ENCODE measurements around the gene OCEL1. TPM values are rescaled to one million over a fixed set of nuclear protein-coding genes. Genes with fewer than 3 reads are reported as not detected.

The OCEL1 gene
- total and polyA plus RNA-seq, 2 of the 13 experiments (the other 11 are each of a cell fraction or from before 2014, with no cell fraction given), result 10.6 to 17.2 TPM

DNA sequence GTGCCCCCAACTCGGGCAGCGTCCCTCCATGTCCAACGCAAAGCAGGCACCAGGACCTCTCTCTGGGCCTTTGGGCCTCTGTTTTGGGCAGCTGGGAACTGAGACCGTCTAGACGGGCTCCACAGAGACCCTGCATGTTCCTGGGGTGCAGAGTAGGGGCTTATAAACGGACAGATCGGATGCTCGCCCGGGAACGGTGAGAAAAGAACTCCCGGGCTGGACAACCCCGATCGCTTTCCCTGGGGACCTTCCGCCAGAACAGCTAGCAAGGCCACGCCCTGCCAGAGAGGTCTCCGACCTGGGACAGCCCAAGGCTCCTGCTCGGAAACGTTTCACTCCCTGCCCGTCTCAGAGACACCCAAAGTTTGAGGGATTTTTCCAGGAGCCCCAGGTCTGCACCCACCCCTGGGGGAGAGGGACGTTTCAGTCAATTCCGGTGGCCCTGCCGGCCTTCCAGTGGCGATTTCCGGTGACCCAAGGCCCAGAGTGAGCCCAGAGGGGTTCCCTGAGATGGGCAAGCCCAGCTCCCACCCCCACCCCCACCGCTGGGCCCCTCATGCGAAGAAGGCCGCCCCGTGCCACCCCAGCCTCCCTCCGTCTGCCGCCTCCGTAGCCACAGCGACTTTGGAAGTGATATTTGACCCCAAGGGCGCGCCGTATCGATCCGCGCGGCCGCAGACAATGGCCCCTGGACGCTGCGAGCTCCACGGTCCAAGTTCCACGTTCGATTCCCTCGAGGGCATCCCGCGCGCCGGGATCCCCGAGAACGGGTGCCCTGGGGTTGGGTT is 18.0 kb downstream of the OCEL1 start (continued):
- TF ChIP-seq SYNCRIP (IDR thresholded peaks at IDR 0.05; ENCODE audit: insufficient read depth, low read depth, low read length), result no peak
- no peak for TF ChIP-seq CBX5 (CRISPR knock-in tag; IDR thresholded peaks at IDR 0.05; ENCODE audit: borderline replicate concordance)
- 0 out of 2 replicates have a peak, but pooled peaks have one; percentile 30 for TF ChIP-seq ISL2 (CRISPR knock-in tag; IDR thresholded peaks at IDR 0.05)
- no peak for TF ChIP-seq SUZ12 (IDR thresholded peaks at IDR 0.05; ENCODE audit: low read depth, low read length)
- TF ChIP-seq, protein P1, sequence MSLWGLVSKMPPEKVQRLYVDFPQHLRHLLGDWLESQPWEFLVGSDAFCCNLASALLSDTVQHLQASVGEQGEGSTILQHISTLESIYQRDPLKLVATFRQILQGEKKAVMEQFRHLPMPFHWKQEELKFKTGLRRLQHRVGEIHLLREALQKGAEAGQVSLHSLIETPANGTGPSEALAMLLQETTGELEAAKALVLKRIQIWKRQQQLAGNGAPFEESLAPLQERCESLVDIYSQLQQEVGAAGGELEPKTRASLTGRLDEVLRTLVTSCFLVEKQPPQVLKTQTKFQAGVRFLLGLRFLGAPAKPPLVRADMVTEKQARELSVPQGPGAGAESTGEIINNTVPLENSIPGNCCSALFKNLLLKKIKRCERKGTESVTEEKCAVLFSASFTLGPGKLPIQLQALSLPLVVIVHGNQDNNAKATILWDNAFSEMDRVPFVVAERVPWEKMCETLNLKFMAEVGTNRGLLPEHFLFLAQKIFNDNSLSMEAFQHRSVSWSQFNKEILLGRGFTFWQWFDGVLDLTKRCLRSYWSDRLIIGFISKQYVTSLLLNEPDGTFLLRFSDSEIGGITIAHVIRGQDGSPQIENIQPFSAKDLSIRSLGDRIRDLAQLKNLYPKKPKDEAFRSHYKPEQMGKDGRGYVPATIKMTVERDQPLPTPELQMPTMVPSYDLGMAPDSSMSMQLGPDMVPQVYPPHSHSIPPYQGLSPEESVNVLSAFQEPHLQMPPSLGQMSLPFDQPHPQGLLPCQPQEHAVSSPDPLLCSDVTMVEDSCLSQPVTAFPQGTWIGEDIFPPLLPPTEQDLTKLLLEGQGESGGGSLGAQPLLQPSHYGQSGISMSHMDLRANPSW (CRISPR knock-in tag; IDR thresholded peaks at IDR 0.05; ENCODE audit: borderline replicate concordance), result no peak
- TF ChIP-seq ZNF329 (CRISPR knock-in tag; IDR thresholded peaks at IDR 0.05; ENCODE audit: low read depth), result no peak
- TF ChIP-seq, protein P2, sequence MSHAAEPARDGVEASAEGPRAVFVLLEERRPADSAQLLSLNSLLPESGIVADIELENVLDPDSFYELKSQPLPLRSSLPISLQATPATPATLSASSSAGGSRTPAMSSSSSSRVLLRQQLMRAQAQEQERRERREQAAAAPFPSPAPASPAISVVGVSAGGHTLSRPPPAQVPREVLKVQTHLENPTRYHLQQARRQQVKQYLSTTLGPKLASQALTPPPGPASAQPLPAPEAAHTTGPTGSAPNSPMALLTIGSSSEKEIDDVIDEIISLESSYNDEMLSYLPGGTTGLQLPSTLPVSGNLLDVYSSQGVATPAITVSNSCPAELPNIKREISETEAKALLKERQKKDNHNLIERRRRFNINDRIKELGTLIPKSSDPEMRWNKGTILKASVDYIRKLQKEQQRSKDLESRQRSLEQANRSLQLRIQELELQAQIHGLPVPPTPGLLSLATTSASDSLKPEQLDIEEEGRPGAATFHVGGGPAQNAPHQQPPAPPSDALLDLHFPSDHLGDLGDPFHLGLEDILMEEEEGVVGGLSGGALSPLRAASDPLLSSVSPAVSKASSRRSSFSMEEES (CRISPR knock-in tag; IDR thresholded peaks at IDR 0.05), result no peak
- TF ChIP-seq, protein P3, sequence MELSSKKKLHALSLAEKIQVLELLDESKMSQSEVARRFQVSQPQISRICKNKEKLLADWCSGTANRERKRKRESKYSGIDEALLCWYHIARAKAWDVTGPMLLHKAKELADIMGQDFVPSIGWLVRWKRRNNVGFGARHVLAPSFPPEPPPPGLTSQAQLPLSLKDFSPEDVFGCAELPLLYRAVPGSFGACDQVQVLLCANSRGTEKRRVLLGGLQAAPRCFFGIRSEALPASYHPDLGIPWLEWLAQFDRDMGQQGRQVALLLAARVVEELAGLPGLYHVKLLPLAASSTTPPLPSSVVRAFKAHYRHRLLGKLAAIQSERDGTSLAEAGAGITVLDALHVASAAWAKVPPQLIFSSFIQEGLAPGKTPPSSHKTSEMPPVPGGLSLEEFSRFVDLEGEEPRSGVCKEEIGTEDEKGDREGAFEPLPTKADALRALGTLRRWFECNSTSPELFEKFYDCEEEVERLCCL (CRISPR knock-in tag; IDR thresholded peaks at IDR 0.05; ENCODE audit: borderline replicate concordance), result no peak
- no peak for TF ChIP-seq TP53 (CRISPR knock-in tag; conservative IDR thresholded peaks at IDR 0.05)
- no peak for TF ChIP-seq JUN (CRISPR knock-in tag; IDR thresholded peaks at IDR 0.05)
- TF ChIP-seq ZNF563 (CRISPR knock-in tag; IDR thresholded peaks at IDR 0.05), result peak; percentile 3; the same call in 1 of the 2 replicates
- TF ChIP-seq EHMT2 (IDR thresholded peaks at IDR 0.05; ENCODE audit: borderline replicate concordance, low read depth, low read length), result no peak; the same call in 1 of the 2 replicates
- TF ChIP-seq ZNF839 (CRISPR knock-in tag; IDR thresholded peaks at IDR 0.05; ENCODE audit: borderline replicate concordance), result no peak
- TF ChIP-seq, protein P4, sequence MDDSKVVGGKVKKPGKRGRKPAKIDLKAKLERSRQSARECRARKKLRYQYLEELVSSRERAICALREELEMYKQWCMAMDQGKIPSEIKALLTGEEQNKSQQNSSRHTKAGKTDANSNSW (CRISPR knock-in tag; IDR thresholded peaks at IDR 0.05; ENCODE audit: borderline replicate concordance), result no peak
- no peak for TF ChIP-seq ZNF44 (CRISPR knock-in tag; IDR thresholded peaks at IDR 0.05)
- no peak for TF ChIP-seq KLF9 (CRISPR knock-in tag; IDR thresholded peaks at IDR 0.05; ENCODE audit: low read depth)
- no peak for TF ChIP-seq HNRNPUL1 (IDR thresholded peaks at IDR 0.05; ENCODE audit: low read depth, low read length)
- no peak for TF ChIP-seq TCF12 (IDR thresholded peaks at IDR 0.05)
- peak; percentile 76; the same call in 1 of the 2 replicates for TF ChIP-seq TCF12 (CRISPR knock-in tag; IDR thresholded peaks at IDR 0.05)
- no peak for TF ChIP-seq TSC22D2 (CRISPR knock-in tag; IDR thresholded peaks at IDR 0.05; ENCODE audit: borderline replicate concordance)
- TF ChIP-seq, protein P5, sequence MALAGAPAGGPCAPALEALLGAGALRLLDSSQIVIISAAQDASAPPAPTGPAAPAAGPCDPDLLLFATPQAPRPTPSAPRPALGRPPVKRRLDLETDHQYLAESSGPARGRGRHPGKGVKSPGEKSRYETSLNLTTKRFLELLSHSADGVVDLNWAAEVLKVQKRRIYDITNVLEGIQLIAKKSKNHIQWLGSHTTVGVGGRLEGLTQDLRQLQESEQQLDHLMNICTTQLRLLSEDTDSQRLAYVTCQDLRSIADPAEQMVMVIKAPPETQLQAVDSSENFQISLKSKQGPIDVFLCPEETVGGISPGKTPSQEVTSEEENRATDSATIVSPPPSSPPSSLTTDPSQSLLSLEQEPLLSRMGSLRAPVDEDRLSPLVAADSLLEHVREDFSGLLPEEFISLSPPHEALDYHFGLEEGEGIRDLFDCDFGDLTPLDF (CRISPR knock-in tag; IDR thresholded peaks at IDR 0.05), result peak; percentile 75; the same call in 1 of the 2 replicates
- no peak for TF ChIP-seq JDP2 (CRISPR knock-in tag; IDR thresholded peaks at IDR 0.05; ENCODE audit: borderline replicate concordance)
- no peak for TF ChIP-seq ZSCAN12 (CRISPR knock-in tag; IDR thresholded peaks at IDR 0.05)
- TF ChIP-seq U2AF1 (optimal IDR thresholded peaks at IDR 0.05; ENCODE audit: low read depth, low read length), result no peak

All from HepG2 (cell line).